ENCODE measurements around the gene TMC8. TPM values are rescaled to one million over a fixed set of nuclear protein-coding genes. Genes with fewer than 3 reads are reported as not detected.

The TMC8 gene
- total and polyA plus RNA-seq, 11 donors: 0.81 to 21.6 (median 1.2) TPM

DNA sequence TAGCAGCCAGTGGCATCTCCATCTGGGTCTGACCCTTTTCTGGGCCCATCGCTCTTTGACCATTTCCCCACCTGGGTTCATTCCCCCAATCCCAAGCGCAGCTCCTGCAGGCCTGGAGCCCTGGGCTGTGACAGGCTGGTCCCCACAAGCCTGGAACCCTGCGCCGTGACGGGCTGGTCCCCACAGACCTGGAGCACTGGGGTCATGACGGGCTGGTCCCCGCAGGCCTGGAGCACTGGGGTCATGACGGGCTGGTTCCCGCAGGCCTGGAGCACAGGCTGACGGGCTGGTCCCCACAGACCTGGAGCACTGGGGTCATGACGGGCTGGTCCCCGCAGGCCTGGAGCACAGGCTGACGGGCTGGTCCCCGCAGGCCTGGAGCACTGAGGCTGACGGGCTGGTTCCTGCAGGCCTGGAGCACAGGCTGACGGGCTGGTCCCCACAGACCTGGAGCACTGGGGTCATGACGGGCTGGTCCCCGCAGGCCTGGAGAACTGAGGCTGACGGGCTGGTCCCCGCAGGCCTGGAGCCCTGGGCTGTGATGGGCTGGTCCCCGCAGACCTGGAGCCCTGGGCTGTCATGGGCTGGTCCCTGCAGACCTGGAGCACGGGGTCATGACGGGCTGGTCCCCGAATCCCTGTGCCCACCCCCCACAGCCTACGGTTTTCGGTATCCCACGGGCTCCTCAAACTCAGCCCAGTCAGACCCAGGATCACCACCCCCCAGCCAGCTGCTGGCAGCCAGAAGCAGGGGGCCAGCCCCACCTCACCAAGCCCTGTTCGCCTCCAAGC, 18.6 kb upstream of the TMC8 start:
- Histone ChIP-seq H3K36me3 (peaks cover 0 to 84% (median 24%) of the 10 kb centered on the region in 9 donors), H3K27ac (peak overlapping the region in 2 of 12 donors; percentile 34 to 37), H3K27me3 (no peaks in the 10 kb centered on the region), H3K4me1 (peaks cover 0 to 59% (median 28%) of the 10 kb centered on the region in 12 donors), H3K4me3 (no peak overlapping the region), H3K9me3 (no peaks in the 10 kb centered on the region)
- DNase-seq (peak in 3 of 5 donors; percentile 22 to 55 (median 27)), ATAC-seq (peak in 1 of 4 donors; percentile 2)
- intact Hi-C loops (cut with DNase I): loop anchor here (1.0 to 10.0 kb wide), 9 partner anchors 63 to 313 kb away; no protein-coding TSS in a partner anchor
- WGBS, 4 donors: 82 to 85% (median 84%) methylated on average over 18 to 28 of the region's 28 CpGs
- TF ChIP-seq POLR2A (IDR thresholded peaks at IDR 0.05): no peak
- TF ChIP-seq, protein P1, sequence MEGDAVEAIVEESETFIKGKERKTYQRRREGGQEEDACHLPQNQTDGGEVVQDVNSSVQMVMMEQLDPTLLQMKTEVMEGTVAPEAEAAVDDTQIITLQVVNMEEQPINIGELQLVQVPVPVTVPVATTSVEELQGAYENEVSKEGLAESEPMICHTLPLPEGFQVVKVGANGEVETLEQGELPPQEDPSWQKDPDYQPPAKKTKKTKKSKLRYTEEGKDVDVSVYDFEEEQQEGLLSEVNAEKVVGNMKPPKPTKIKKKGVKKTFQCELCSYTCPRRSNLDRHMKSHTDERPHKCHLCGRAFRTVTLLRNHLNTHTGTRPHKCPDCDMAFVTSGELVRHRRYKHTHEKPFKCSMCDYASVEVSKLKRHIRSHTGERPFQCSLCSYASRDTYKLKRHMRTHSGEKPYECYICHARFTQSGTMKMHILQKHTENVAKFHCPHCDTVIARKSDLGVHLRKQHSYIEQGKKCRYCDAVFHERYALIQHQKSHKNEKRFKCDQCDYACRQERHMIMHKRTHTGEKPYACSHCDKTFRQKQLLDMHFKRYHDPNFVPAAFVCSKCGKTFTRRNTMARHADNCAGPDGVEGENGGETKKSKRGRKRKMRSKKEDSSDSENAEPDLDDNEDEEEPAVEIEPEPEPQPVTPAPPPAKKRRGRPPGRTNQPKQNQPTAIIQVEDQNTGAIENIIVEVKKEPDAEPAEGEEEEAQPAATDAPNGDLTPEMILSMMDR (IDR thresholded peaks at IDR 0.05): no peak

DNA sequence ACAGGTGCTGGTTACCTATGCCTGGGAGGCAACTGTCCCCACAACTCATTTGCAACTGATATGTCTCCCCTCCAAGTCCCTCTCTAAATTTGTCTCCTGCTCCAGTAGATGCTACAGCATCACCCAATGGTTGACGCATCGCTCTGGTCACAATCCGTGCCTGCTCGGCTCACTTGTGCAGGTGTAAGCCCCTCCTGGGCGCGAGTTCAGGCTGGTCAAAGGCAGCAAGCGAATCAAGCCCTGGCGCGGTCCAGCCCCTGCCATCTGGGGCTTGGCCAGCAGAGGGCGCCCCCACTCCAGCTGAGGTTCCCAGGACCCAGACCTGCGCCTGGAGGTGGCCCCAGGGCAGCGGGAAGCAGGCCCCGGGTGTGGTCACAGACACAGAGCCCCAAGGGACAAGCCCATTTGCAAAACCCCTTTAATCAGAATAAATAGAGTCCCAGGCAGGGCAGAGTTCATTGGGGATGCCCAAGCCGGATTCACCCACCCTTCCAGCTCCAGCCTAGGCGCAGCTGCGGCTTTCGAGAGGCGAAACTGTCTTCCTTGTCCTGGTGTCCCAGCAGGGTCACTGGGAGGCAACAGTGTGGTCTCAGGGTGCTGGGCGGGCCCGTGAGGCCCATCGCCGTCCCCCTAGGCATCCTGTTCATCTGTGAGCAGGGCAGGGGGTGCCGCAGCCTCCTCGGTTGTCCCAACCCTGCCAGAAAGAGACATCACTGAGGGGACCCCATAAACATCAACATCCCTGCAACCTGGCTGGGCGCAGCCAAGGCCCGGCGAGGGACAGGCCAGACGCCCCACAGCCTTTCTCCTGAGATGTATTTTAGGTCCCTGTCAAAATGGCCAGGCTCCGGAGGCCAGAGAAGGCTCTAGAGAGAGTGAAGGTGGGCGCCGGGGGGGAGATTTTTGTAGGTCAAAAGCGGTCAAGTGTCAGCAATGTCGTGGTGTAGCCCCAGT, 17.8 kb upstream of the TMC8 start:
- DNase-seq: peak; percentile 73 to 92 (median 81)
- H3K4me3 ChIP-seq: no peak overlapping the region
- intact Hi-C loops (cut with DNase I): loop anchor here (1.0 to 10.0 kb wide), 9 partner anchors 62 to 312 kb away; no protein-coding TSS in a partner anchor
- WGBS, 4 donors: 46 to 64% (median 48%) methylated on average over 21 to 33 of the region's 33 CpGs
- no peaks in the 10 kb centered on the region for H3K9me3 ChIP-seq
- peak overlapping the region in 7 of 12 donors; percentile 1 to 54 (median 31) for H3K27ac ChIP-seq
- peaks cover 0 to 64% (median 28%) of the 10 kb centered on the region in 12 donors for H3K4me1 ChIP-seq
- TF ChIP-seq, protein P1 (IDR thresholded peaks at IDR 0.05): peak; percentile 99 to 100 (median 99)
- TF ChIP-seq POLR2A (IDR thresholded peaks at IDR 0.05): no peak
- no peaks in the 10 kb centered on the region for H3K27me3 ChIP-seq
- ATAC-seq: peak; percentile 27 to 66 (median 62)
- peaks cover 0 to 85% (median 21%) of the 10 kb centered on the region in 9 donors for H3K36me3 ChIP-seq

DNA sequence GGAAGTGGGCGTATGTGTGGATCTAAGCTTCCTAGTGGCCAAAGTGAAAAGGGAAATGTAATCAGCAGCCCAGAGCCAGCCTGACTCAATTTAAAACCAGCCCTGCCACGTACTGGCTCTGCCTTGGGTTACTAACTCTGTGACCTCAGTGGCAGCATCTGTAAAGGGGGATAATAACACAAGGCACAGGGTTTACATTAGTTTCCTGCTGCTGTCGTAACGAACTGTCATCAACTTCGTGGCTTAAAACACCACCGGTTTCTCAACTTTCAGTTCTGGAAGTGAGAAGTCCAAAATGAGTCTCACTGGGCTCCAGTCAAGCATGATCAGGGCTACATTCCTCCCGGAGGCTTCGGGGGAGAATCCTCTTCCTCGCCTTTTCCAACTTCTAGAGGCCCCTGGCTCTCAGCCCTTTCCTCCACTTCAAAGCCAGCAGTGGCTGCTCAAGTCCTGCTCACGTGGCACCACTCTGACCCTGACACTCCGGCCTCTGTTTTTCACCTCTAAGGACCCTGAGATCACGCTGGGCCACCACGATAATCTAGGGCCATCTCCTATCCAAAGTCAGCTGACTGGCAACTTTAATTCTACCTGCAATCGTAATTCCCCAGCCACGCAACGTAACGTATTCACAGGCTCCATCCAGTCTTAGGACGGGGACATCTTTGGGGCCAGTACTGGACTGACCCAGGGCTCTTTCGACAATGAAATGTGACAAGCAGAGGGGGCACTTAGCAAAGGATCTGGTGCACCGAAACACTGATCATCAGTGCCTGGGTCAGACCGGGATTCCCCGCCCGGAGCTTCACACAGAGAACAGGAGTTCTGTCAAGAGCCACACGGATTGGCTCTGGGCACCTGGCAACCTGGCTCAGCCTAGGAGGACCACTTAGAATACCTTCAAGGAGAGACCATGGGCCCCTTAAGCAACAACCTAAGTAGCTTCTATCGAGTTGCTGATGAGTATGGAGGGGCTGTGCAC, 16.5 kb upstream of the TMC8 start:
- WGBS, 4 donors: 74 to 86% (median 82%) methylated on average over 25 of the region's 25 CpGs
- intact Hi-C loops (cut with DNase I): loop anchor here (1.0 to 10.0 kb wide), 9 partner anchors 61 to 311 kb away; no protein-coding TSS in a partner anchor
- TF ChIP-seq, protein P1 (IDR thresholded peaks at IDR 0.05): no peak
- TF ChIP-seq POLR2A (IDR thresholded peaks at IDR 0.05): no peak
- Histone ChIP-seq H3K36me3 (peaks cover 0 to 84% (median 14%) of the 10 kb centered on the region in 9 donors), H3K9me3 (no peaks in the 10 kb centered on the region), H3K4me1 (peaks cover 0 to 58% (median 27%) of the 10 kb centered on the region in 12 donors), H3K27me3 (no peaks in the 10 kb centered on the region), H3K27ac (peak overlapping the region in 10 of 12 donors; percentile 37 to 69 (median 60)), H3K4me3 (no peak overlapping the region)
- DNase-seq (peak in 1 of 5 donors; percentile 25), ATAC-seq (no peak)
